LHCN-M2 (cell line): ENCODE results near the gene HDHD5. TPM values are rescaled to one million over a fixed set of nuclear protein-coding genes. Genes with fewer than 3 reads are reported as not detected.

Experiments used
- total RNA-seq: library from RNA; depleted of rRNA; stranded (reverse); fragments of >200 nt; gene quantifications from 2 replicates; pipeline ENCODE4 v1.2.3, GENCODE V29; 2014; rRNA removed

Gene HDHD5
- total RNA-seq, 1 experiment from 2014 or later = 62.3 TPM

Other genes with a start within 250 kb of the HDHD5 start
- gene GAB4, start 151.1 kb downstream of the HDHD5 start, total RNA-seq = not detected in 2 replicates
- gene IL17RA, start 74.3 kb downstream of the HDHD5 start, total RNA-seq = 11.2 and 13.6 TPM in 2 replicates
- 0.13 and 0.29 TPM in 2 replicates for gene TMEM121B, start 37.9 kb downstream of the HDHD5 start, total RNA-seq
- 0.80 and 1.5 TPM in 2 replicates for gene ADA2, start 60.2 kb upstream of the HDHD5 start, total RNA-seq
- 0.11 TPM in 1 of 2 replicates, not detected in the other for gene CECR2, start 210.2 kb upstream of the HDHD5 start, total RNA-seq